ENCODE results near the gene ATP10A.

DNA sequence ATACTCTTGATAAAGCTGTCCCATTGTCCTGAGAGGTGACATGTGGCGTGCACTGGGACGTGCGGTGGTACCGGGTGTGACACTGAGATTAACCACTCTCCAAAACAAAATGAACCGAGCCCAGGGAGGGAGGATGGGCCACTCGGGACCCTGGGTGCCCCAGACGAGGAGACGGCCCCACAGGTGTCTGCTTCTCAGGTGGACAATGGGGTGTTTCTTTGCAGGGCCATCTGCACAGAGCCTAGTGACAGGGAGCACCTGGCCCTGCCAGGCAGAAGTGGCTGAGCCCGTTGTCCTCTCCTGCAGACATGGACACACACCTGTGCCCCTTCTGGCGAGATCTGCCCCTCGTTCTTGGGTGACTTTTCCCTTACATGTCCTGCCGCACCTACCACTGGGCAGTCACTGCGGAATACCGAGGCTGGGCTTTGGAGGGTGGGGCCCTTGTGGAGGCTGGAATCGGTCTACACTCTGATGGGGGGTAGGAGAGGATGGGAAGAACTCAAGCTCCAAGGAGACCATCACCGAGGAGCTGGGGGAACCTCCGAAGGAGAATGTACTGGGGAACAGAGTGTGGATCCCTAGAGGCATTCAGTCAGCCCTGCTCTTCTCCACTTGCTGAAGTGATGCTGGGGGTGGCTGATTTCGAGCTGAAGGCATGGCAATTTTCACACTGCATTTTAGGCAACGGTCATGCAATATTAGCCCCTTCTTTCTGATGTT lies 153.5 kb downstream of the ATP10A start:
- TF ChIP-seq, protein P1, sequence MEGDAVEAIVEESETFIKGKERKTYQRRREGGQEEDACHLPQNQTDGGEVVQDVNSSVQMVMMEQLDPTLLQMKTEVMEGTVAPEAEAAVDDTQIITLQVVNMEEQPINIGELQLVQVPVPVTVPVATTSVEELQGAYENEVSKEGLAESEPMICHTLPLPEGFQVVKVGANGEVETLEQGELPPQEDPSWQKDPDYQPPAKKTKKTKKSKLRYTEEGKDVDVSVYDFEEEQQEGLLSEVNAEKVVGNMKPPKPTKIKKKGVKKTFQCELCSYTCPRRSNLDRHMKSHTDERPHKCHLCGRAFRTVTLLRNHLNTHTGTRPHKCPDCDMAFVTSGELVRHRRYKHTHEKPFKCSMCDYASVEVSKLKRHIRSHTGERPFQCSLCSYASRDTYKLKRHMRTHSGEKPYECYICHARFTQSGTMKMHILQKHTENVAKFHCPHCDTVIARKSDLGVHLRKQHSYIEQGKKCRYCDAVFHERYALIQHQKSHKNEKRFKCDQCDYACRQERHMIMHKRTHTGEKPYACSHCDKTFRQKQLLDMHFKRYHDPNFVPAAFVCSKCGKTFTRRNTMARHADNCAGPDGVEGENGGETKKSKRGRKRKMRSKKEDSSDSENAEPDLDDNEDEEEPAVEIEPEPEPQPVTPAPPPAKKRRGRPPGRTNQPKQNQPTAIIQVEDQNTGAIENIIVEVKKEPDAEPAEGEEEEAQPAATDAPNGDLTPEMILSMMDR (IDR thresholded peaks at IDR 0.05; ENCODE audit: low read length), result no peak
- no peak for TF ChIP-seq EZH2 (IDR thresholded peaks at IDR 0.05; ENCODE audit: borderline replicate concordance, low read length)
